Activated CD8-positive, alpha-beta memory T cell treated with anti-CD3 and anti-CD28 coated beads for 36 hours (primary cell): ENCODE measurements around the gene PLCG2. TPM values are rescaled to one million over a fixed set of nuclear protein-coding genes. Genes with fewer than 3 reads are reported as not detected.

ENCODE experiments used
- CTCF ChIA-PET: fragments of 350-600 bp; sonication (Branson Sonifier 250); formaldehyde crosslinking; loops from one replicate; lab custom pipeline; 2021; ENCODE audit warnings: antibody characterized with exemption; lab: Charles Lee
- POLR2A ChIA-PET: fragments of 350-600 bp; sonication (Branson Sonifier 250); formaldehyde crosslinking; loops from one replicate; lab custom pipeline; 2021; ENCODE audit warnings: antibody characterized with exemption; lab: Charles Lee
- total RNA-seq, 2 experiments: library from RNA; stranded (reverse); gene quantifications; one replicate each; pipeline ENCODE4 v1.2.3, GENCODE V29; 2021

PLCG2 gene
- total RNA-seq, 2 experiments from 2014 or later, result 16.6 to 18.2 TPM

DNA sequence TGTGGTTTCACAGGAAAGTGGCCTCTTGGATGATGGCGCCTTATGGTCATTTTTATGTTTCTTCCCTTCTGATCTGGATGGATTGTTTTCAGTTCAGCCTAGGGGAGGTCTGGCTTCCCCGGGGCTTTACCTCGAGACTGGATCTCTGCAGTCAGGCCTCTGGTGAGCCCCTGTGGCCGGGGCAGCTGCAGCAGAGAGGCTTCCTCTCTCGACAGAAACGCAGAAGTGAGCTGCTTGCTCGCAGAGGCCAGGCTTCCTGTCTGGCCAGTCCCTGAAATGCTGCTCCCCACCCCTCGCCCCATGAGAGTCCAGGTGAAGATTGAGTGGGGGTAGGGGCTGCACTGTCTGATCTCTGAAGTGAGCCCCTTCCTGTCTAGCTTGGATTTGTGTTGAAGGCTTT lies 44.0 kb downstream of the PLCG2 start:
- CTCF ChIA-PET, result no interaction called here

DNA sequence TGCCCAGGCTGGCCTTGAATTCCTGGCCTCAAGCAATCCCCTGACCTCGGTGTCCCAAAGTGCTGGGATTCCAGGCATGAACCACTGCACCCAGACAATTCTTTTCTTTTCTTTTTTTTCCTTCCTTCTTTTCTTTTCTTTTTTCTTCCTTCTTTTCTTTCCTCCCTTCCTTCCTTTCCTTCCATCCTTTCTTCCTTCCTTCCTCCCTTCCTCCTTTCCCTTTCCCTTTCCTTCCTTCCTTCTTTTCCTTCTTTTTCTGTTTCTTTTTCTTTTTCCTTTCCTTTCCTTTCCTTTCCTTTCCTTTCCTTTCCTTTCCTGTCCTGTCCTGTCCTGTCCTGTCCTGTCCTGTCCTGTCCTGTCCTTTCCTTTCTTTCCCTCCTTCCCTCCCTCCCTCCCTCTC lies 44.6 kb downstream of the PLCG2 start:
- ChIA-PET CTCF (no interaction called here), POLR2A (no interaction called here)

More for the DNA sequence above, 44.0 kb downstream of the PLCG2 start:
- POLR2A ChIA-PET, result no interaction called here

DNA sequence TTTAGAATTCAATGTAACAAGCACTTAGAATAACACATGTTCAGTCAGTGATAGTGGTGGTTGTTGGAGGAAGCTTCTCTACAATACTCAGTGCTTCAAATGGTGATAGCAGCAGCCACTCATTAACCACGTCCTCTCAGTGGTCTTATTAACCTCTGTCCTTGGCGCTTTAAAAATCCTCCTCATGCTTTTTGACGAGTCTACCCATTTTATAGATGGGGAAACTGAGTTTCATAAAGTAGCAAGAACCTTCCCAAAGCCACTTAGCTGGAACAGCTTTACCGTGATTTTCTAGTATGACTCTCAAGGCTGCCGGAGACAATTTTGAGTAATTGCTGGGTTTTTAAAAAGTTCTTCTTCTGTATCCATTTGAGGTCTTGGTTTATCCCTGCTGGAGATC lies 47.4 kb downstream of the PLCG2 start:
- ChIA-PET CTCF (no interaction called here), POLR2A (no interaction called here)

DNA sequence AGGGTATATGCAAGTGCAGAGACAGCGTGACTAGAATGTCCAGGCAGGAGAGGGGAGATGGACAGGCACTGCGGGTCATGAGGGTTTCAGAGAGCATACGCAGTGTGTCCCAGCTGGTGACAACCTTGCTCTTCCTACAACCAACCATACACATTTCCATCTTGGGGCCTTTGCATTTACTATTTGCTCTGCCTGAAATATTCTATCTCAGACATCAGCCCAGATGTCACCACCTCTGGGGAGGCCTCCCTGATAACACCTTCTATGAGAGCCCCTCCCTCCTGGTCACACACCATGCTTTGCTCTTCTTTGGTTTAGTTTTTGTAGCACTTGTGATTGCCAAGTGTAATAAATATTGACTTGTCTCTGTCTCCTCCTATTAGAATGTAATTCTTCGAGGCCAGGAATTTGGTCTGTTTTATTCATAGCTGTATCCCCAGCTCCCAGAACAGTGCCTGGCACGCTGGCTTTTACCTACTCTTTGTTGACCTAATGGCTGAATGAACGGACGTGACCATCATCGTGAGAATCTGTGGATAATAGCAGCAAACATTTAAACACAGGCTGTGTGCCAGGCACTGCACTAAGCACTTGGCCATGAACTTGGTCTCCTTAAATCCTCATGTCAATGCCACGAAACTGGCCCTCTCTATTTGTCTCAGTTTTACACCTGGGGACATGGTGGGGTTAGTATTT lies 51.9 kb downstream of the PLCG2 start:
- ChIA-PET CTCF (no interaction called here), POLR2A (interaction anchor here (0.6 to 1.4 kb wide), 2 partner anchors 13 to 79 kb away, joined by 3 read pairs; no protein-coding TSS in a partner anchor)

DNA sequence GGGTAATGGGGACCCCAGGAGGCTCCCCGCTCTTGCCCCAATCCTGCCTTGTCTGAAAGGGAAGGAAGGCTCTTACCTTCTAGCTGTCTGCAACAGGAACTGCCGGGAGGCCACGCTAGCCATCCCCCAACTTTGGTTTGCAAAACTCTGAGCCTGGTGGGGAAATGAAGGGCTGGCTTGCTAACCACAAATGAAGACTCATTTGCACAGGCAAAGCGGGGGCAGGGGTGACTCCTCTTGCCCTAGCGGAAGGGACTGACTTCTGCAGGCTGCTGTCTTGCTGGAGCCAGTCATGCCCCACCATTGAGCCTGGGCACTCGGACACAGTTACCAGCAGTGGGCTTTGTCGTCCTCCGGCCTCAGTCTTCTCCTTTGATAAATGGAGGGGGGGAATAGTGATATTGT lies 52.6 kb downstream of the PLCG2 start:
- ChIA-PET CTCF (interaction anchor here (1.1 to 1.4 kb wide), 2 partner anchors 10 to 42 kb away, joined by 3 to 5 read pairs; no protein-coding TSS in a partner anchor), POLR2A (interaction anchor here (1.4 kb wide), 1 partner anchor 14 kb away, joined by 3 read pairs; no protein-coding TSS in a partner anchor)

DNA sequence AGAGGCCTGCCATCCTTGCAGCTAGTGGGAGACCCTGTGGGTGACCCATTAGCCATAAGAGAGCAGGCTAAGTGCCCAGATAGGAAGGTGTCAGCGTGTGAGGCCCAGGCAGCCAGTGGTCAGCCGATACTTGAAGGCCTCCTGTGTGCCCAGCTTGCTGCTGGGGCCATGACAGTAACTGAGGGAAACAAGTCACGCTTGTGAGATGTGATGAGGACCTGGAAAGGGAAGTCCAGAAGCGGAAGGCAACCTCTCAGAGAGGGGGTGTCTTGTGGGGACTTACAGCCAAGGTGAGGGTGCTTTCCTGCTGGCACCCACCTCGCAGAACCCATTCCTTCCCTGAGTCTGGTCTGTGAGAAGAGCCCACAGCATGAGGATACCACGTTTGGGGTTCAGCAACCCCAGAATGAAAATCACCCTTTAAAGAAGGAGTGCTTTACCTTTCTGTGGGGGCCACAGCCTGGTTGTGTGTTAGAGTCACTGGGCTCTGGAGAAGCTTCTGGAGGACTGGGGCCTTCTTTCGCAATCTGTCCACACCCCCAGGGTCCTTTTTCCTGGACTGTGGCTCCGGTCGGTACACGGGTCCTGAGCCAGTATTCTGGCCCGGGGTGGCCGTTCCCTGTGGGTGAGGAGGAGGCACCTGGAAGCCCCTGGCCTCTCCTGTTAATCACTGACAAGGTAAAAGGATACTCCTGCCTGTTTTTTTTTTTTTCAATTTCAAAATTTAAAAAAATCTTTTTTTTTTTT lies 53.9 kb downstream of the PLCG2 start:
- POLR2A ChIA-PET, result interaction anchor here (0.7 kb wide), 1 partner anchor 623 kb away, joined by 4 read pairs; no protein-coding TSS in a partner anchor
- CTCF ChIA-PET, result interaction anchor here (1.4 kb wide), 1 partner anchor 8 kb away, joined by 3 read pairs; no protein-coding TSS in a partner anchor

DNA sequence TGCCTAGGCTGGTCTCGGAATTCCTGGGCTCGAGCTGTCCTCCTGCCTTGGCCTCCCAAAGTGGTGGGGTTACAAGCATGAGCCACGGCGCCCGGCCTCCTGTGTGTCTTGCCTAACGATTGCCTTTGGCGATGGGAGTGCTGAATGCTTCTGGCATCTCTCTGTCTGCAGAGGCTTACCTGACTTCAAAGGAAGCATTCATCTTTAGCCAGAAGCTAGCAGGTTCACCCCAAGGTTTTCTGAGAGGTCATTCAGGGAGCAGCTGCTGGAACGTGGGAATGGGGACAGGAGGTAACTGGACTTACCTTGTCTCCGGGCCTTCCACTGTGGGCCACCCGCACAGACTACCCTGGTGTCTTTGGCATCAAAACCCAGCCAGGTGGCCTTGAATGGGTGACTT lies 54.7 kb downstream of the PLCG2 start:
- CTCF ChIA-PET, result interaction anchor here (1.2 kb wide), 1 partner anchor 29 kb away, joined by 4 read pairs; no protein-coding TSS in a partner anchor
- POLR2A ChIA-PET, result no interaction called here

DNA sequence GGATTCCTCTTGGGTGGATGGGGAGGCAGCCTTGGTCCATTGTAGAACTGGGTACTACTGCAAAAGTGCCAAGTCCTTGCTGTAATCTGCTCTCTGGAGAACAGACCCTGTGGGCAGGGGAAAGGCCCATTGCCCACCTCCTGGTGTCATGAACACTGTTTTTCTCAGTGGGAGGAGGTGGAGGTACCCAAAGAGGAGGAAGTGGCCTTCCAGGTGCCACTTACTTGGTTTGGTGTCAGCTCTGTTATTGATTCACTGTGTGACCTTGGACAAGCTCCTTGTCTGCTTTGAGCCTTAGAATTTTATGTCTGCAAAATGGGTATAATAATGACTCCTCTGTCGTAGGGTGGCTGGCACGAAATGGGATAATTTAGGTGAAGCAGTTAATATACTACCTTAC lies 55.8 kb downstream of the PLCG2 start:
- ChIA-PET CTCF (interaction anchor here (1.1 to 1.2 kb wide), 2 partner anchors 22 to 30 kb away, joined by 3 to 4 read pairs; no protein-coding TSS in a partner anchor), POLR2A (no interaction called here)

DNA sequence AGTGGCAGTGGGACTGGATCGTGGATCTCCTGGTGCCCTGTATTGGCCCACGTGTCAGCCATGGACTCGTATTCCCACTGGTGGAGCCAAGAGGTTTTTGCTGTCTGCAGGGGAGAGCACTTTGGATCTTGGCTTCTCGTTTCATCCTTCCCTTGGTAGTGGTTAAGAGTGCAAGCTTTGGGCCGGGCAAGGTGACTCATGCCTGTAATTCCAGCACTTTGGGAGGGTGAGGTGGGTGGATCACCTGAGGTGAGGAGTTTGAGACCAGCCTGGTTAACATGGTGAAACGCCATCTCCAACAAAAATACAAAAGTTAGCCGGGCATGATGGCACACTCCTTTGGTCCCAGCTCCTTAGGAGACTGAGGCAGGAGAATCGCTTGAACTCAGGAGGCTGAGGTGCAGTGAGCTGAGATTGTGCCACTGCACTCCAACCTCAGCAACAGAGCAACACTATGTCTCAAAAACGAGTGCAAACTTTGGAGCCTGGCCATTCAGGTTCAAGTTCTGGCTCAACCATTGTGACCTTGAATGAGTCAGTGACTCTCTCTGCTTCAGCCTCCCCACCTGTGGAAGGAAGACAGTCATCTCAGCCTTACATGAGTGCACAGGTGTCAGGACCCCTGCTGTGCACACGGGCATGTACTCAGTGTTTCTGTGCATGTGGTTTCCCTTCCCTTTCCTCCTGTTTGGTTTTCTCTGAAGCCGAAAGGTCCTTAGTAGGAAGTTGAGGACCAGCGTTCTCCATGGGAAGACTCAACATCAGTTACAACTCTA lies 57.4 kb downstream of the PLCG2 start:
- POLR2A ChIA-PET, result no interaction called here
- CTCF ChIA-PET, result interaction anchor here (0.7 kb wide), 1 partner anchor 140 kb away, joined by 4 read pairs; no protein-coding TSS in a partner anchor

DNA sequence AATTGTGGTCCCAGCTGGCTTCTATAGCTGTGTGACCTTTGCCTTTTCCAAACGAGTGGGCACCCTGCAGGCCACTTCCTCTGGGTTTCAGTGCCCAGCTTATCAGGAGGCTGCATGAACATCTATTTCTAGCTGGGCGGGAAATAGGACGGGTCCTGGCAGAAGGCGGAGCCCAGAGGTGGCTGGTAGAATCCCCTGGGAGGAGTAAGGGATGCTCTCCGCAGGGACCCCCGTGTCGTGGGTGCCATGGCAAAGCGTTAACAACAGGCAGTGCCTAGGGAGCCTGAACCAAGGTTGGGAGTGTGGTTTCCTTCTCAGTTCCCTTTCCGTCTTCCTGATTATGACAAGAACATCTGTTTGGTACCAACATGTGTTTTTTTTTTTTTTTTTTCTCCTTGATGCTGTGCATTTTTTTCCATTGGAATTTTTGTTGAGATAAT lies 58.2 kb downstream of the PLCG2 start:
- CTCF ChIA-PET, result no interaction called here
- POLR2A ChIA-PET, result no interaction called here

DNA sequence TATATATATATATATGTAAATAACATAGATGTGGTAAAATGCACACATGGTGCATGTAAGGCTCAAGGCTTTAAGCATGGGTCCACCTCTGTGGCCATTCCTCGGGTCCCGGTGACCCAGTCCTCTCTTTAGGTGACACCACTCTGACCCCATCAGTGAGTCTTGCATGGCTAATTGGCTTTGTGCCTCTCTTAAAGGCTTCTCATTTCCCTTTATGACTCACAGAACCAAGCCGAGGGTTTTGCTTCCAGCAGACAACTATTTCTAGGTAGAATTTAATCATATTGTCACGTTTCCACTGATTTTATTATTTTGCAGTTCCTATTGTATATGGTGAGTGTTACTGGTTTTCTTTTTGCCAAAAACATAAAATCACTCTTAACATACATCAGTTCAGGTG lies 59.7 kb downstream of the PLCG2 start:
- ChIA-PET CTCF (no interaction called here), POLR2A (no interaction called here)

DNA sequence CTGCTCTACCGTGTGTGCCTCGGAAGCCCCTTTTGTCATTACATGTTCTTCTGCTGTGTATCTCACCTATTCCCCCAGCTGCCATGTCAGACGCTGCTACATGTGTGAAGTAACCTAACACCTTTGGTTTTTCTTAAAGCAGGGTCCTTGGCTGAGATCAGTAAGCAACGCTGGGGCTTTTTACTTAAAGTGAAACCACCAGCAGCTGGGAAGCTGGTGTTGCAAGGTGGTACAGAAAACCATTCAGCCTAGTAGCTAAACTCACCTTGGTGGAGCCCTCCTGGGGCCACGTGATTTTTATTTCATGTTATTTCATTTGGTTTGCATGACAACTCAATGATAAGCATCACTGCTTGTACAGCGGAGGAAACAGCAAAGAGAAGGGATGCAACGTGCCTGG lies 62.6 kb downstream of the PLCG2 start:
- POLR2A ChIA-PET, result interaction anchor here (0.6 kb wide), 2 partner anchors 25 to 506 kb away, joined by 7 to 8 read pairs; no protein-coding TSS in a partner anchor
- CTCF ChIA-PET, result interaction anchor here (0.6 to 1.4 kb wide), 2 partner anchors 9 to 68 kb away, joined by 3 to 4 read pairs; no protein-coding TSS in a partner anchor

DNA sequence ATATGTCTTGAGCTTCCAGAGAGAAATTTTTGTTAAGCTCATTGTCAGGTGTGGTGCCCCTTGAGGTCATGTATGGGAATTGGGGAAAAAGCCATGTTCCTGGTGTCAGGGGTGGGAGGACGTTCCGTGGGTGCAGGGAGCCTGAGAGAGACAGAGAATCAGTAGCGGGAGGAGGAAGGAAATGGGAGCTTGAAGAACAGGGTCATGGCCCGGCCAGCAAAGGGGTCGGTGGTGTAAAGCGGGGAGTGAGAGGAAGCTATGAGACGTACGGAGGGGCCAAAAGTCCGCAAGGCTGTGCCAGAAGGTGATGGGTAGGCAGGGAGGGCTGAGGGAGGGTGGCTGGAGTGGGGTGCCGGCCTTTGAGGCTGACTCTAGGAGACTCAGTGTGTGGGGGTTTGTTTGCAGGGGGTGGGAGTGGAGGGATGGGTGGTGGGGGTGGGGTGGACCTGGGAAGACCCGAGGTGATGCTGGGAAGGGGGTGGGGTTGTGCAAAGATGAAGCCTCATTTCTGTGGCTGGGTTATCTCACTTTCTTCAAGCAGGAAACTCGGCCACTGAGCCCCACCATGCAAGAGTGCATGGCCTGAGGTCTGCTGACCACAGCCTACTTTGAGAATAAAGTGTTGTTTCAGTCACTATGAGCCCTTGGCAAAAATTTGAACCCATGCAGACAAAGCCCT lies 63.6 kb downstream of the PLCG2 start:
- CTCF ChIA-PET, result no interaction called here
- POLR2A ChIA-PET, result interaction anchor here (0.7 kb wide), 1 partner anchor 33 kb away, joined by 3 read pairs; no protein-coding TSS in a partner anchor

DNA sequence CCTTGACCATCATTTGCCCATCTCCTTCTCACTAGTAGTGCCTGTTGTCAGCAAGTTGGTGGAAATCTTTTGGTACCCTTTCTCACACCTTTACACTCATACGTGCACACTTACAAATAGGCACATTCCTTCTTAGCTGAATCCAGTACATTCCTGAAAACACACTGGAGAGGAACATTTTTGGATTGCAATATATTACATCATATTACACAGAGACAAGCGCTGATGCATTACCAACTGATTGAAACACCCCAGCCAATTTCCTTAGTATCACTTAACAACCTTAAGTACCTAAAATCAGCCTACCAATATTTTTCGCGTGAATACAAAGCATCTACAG lies 64.1 kb downstream of the PLCG2 start:
- POLR2A ChIA-PET, result interaction anchor here (0.7 kb wide), 1 partner anchor 34 kb away, joined by 3 read pairs; no protein-coding TSS in a partner anchor
- CTCF ChIA-PET, result no interaction called here

DNA sequence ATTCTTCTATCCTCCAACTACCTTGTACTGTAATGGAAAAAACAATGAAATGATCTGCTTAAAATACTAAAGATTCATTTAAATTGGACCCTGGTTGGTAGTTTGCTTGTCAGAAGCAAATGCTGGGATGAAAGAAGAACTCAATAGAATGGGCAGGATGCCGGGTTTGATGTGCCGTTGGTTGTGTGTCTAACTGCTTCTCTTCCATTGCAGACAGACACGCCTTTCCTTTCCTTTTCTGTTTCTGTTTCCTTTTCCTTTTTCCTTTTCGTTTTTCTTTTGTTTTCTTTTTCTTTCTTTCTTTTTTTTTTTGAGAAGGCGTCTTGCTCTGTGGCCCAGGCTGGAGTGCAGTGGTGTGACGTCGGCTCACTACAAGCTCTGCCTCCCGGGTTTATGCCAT lies 64.6 kb downstream of the PLCG2 start:
- POLR2A ChIA-PET, result no interaction called here
- CTCF ChIA-PET, result no interaction called here

DNA sequence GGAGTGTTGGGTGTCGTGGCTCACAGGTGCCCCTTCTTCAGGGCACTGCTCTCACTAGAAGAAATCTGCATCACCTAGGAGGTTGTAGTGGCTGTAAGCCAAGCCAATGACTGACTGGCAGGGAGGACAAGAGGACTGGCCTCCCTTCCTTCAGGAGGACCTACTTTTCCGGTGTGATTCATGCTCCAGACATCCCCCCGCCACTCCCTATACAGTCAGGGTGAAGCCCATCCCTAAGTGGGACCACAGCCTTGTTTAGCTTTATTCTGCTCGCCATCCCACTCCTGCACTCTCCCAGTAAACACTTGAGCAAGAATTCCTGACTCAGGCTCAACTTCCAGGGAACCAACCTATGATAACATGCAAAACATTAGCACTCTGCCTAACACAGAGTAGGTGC lies 67.0 kb downstream of the PLCG2 start:
- ChIA-PET POLR2A (no interaction called here), CTCF (interaction anchor here (1.8 kb wide), 1 partner anchor 47 kb away, joined by 4 read pairs; no protein-coding TSS in a partner anchor)

DNA sequence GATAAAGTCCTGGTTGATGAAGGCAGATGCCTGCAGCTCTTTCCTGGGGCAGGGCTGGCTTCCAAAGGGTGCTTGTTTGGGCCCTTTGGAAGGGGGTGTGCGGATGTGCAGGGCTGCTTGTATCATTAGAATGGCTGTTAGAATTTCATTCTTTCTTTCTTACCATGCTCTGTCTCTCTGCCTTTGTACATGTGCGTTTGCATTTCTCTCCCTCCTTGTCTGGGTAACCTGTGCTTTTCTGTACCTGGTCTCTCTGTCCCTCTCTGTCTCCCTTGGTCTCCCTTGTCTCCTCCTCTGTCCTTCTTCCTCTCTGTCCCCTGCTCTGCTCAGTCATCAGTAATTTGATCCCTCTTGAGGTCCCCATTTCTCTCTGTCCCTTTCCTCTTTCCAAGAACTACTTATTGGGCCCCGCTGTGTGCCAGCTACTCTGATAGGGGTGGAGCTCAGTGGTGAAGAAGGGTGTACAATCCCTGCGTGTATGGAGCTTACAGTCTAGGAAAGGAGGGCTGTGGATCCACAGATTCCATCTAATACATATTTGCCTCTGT lies 69.3 kb downstream of the PLCG2 start:
- ChIA-PET POLR2A (no interaction called here), CTCF (interaction anchor here (0.8 kb wide), 1 partner anchor 70 kb away, joined by 3 read pairs; the partner anchor contains the start of gene PLCG2)

DNA sequence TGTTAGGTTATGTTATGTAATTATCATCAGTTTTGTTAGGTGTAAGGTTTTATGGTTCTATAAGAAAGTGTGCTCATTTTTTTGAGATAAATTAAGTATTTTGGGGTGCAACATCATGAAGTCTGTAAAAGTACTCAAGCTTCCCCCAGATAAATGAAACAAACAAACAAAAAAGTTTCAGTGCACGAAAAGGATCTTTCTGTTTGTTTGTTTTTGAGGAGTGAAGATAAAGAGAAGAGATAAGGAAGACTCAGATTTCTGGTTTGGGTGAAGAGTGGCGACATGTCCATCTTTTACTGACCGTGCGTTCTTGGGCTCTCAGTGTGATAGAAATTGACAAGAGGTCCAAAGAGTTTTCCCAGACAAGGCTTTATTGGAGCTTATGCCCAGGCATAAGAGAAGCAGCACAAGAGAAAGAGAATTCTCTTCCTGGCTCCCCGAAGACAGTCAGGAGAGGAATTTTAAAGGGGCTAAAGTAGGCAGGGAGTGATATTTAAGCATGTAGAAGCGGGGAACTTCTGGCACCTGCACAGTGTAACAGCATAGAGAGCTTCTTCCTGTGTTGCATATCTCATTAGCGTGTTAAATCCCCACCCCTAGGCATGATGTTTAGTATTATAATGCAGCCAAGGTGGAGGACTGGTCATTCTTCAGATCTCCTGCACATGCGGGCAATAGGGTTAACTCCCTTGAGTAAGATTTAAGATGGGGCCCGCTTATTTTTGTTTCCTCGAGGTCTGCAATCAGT lies 71.3 kb downstream of the PLCG2 start:
- CTCF ChIA-PET, result no interaction called here
- POLR2A ChIA-PET, result no interaction called here
